Psoas muscle (tissue), 8 donors: ENCODE results near the gene GALNT17. TPM values are rescaled to one million over a fixed set of nuclear protein-coding genes. Genes with fewer than 3 reads are reported as not detected.

ENCODE experiments used
- ATAC-seq, 4 donors: fragments of 200-7000 bp; cut with Tn5 transposase; one replicate each; pipeline ENCODE4 v1.9.1; 2020; ENCODE audit warnings: moderate library complexity in 3 of 4, mild to moderate bottlenecking in 2 of 4
- DNase-seq, 2 donors: peaks; one replicate each; pipeline ENCODE4 v3.0.0-alpha.2; 2020
- H3K27ac ChIP-seq: fragments of 200-600 bp; one replicate; pipeline ENCODE4 v1.8.0; 2022
- H3K27me3 ChIP-seq, 3 donors: fragments of 200-600 bp in 1 of 3; one replicate each; pipeline versions ENCODE4 v1.6.1 to v1.8.0; 2013 to 2022; ENCODE audit warnings: low read length in 2 of 3, mild to moderate bottlenecking in 2 of 3, moderate library complexity in 1 of 3; ENCODE audit not compliant: insufficient read depth in 3 of 3
- H3K36me3 ChIP-seq, 2 donors: fragments of 200-600 bp in 1 of 2; one replicate each; pipeline versions ENCODE4 v1.6.1 to v1.8.0; 2013 to 2022; ENCODE audit warnings: low read depth in 1 of 2, mild to moderate bottlenecking in 1 of 2, moderate library complexity in 1 of 2; ENCODE audit not compliant: insufficient read depth in 1 of 2
- H3K4me1 ChIP-seq: fragments of 200-600 bp; one replicate; pipeline ENCODE4 v1.8.0; 2022
- H3K4me3 ChIP-seq: fragments of 200-600 bp; one replicate; pipeline ENCODE4 v1.8.0; 2022; ENCODE audit warnings: mild to moderate bottlenecking
- H3K9me3 ChIP-seq: fragments of 200-600 bp; one replicate; pipeline ENCODE4 v1.8.0; 2022
- CTCF ChIP-seq: fragments of 200-600 bp; IDR thresholded peaks from one replicate; pipeline ENCODE4 v1.8.0; 2022; ENCODE audit warnings: antibody characterized with exemption
- WGBS, 3 donors: extraction: QIAGEN DNeasy Blood & Tissue Kit; methylation state at CpG; one replicate each; pipeline versions ENCODE4 v1.1.6 to v1.1.7; 2013; 5-methylcytosine and 5-hydroxymethylcytosine counted together
- intact Hi-C, 2 donors: fragments of 100-400 bp; cut with DNase I; formaldehyde crosslinking; loops; one replicate each; pipeline versions ENCODE4 v1.11.0 to v1.14.2; 2022
- polyA plus RNA-seq, 3 donors: library from polyadenylated mRNA; stranded (reverse); fragments of 200-250 nt; gene quantifications; one replicate each; pipeline ENCODE4 v1.2.3, GENCODE V29; 2013
- total RNA-seq, 4 donors: library from RNA; stranded (reverse); fragmentation: NEBNext Ultra II Directional in 2 of 4; extraction: Animal tissue kit (Norgen Biotek cat#: 25700) in 2 of 4; gene quantifications; one replicate each; pipeline versions ENCODE4 v1.2.1 to v1.2.4, GENCODE V29; 2021 to 2023
- donor health status: healthy with polysubstance abuse.
- donor health status: DM: no; HTN: no; CAD: no; lungs with moderate emphysema.
- donor health status: Bipolar disorder and iron deficiency.
- donor health status: healthy.
- donor health status: DM: yes; HTN: yes; CAD: no.
- donor health status: DM: no; HTN: no; CAD: no.
- donor health status: DM: no; HTN: no; CAD: no.
- donor health status: DM: yes; HTN: yes; CAD: no.

Gene GALNT17
- total and polyA plus RNA-seq, 7 donors, result 0.17 to 3.5 (median 0.65) TPM

DNA sequence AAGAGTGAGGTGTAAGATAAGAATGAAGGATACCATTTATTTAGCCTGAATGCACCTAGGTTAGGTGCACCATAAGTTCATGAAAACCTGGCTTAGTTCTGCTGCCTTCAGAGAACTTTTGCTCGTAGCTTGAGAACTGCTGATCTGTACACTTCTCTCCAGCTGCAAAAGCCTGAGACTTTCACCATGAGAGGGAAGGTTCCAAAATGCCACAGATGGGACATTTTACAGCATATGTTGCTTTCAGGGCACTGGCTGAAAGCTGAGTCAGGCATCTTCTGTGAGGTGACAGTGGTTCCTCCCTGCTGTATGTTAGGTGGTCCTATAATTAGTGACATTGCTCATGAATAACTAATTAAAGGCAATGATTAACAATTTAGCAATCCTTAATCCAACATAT lies 298.3 kb downstream of the GALNT17 start:
- Histone ChIP-seq H3K4me1 (no peaks in the 10 kb centered on the region), H3K9me3 (no peaks in the 10 kb centered on the region), H3K27ac (no peak overlapping the region), H3K36me3 (no peaks in the 10 kb centered on the region), H3K4me3 (no peak overlapping the region), H3K27me3 (no peaks in the 10 kb centered on the region)
- ATAC-seq, result no peak
- no peak for DNase-seq
- intact Hi-C loops, result no loop called here
- TF ChIP-seq CTCF, result no peak
- WGBS, 3 donors, result 76 to 93% (median 76%) methylated on average over 1 of the region's 1 CpG

GRCh38 chr7:71439321-71439720 lies 307.4 kb downstream of the GALNT17 start:
- Histone ChIP-seq H3K4me1 (no peaks in the 10 kb centered on the region), H3K27me3 (no peaks in the 10 kb centered on the region), H3K9me3 (no peaks in the 10 kb centered on the region), H3K27ac (no peak overlapping the region), H3K36me3 (no peaks in the 10 kb centered on the region), H3K4me3 (no peak overlapping the region)
- DNase-seq, result no peak
- intact Hi-C loops, result no loop called here
- ATAC-seq, result no peak
- TF ChIP-seq CTCF, result no peak
- WGBS, 3 donors, result 86 to 90% (median 86%) methylated on average over 7 of the region's 7 CpGs

- DNase-seq (no peak), ATAC-seq (no peak)
- H3K27me3 ChIP-seq, result no peaks in the 10 kb centered on the region
- no peak overlapping the region for H3K27ac ChIP-seq
- no peaks in the 10 kb centered on the region for H3K4me1 ChIP-seq
- no peak overlapping the region for H3K4me3 ChIP-seq
- WGBS, 3 donors, result 34 to 52% (median 41%) methylated on average over 11 of the region's 11 CpGs
- H3K9me3 ChIP-seq, result no peaks in the 10 kb centered on the region
- no peaks in the 10 kb centered on the region for H3K36me3 ChIP-seq
- TF ChIP-seq CTCF, result no peak
- intact Hi-C loops, result no loop called here
These were observed 310.7 kb downstream of the GALNT17 start for GRCh38 chr7:71442492-71443190.

GRCh38 chr7:71443191-71443530 lies 311.2 kb downstream of the GALNT17 start:
- Histone ChIP-seq H3K36me3 (no peaks in the 10 kb centered on the region), H3K9me3 (no peaks in the 10 kb centered on the region), H3K27me3 (no peaks in the 10 kb centered on the region), H3K4me1 (no peaks in the 10 kb centered on the region), H3K4me3 (no peak overlapping the region), H3K27ac (no peak overlapping the region)
- WGBS, 3 donors, result 30 to 57% (median 32%) methylated on average over 6 of the region's 6 CpGs
- ATAC-seq, result no peak
- no peak for TF ChIP-seq CTCF
- no peak for DNase-seq
- intact Hi-C loops, result no loop called here

GRCh38 chr7:71444130-71444529 lies 312.2 kb downstream of the GALNT17 start:
- Histone ChIP-seq H3K4me3 (no peak overlapping the region), H3K36me3 (no peaks in the 10 kb centered on the region), H3K4me1 (no peaks in the 10 kb centered on the region), H3K9me3 (no peaks in the 10 kb centered on the region), H3K27ac (no peak overlapping the region), H3K27me3 (no peaks in the 10 kb centered on the region)
- intact Hi-C loops, result no loop called here
- DNase-seq (no peak), ATAC-seq (peak in 1 of 4 donors; percentile 23)
- TF ChIP-seq CTCF, result no peak
- WGBS, 3 donors, result 92 to 95% (median 93%) methylated on average over 4 of the region's 4 CpGs
